A549 (cell line): Measurements from ENCODE around the gene TMEM260. TPM values are rescaled to one million over a fixed set of nuclear protein-coding genes. Genes with fewer than 3 reads are reported as not detected.

Experiments used
- polyA plus RNA-seq, 4 experiments: library from polyadenylated mRNA; depleted of rRNA in 3 of 4; stranded (reverse); fragments of >200 nt; fragmentation: RNase III in 1 of 4; extraction: RNeasy Plus Mini Kit Qiagen cat#74134 plus additional on column Dnase treatment in 1 of 4; gene quantifications; 2 replicates in 3 of 4; 3 replicates in 1 of 4; pipeline ENCODE4 v1.2.3, GENCODE V29; 2011 to 2017

TMEM260 gene
- polyA plus RNA-seq, 2 of the 4 experiments (the other 2 are of a cell fraction) = 6.1 to 17.6 TPM

Other genes starting within 250 kb of the TMEM260 start
- gene OTX2, start 230.7 kb downstream of the TMEM260 start, polyA plus RNA-seq (2011; rRNA removed) = not detected in 2 replicates
- not detected in 3 replicates for gene OTX2, start 230.7 kb downstream of the TMEM260 start, polyA plus RNA-seq (2017; fragmentation: RNase III; extraction: RNeasy Plus Mini Kit Qiagen cat#74134 plus additional on column Dnase treatment)